A549 treated with Hydrocortisone at 1 μM for 4 hours (cell line): ENCODE data around the gene LRRC38. TPM values are rescaled to one million over a fixed set of nuclear protein-coding genes. Genes with fewer than 3 reads are reported as not detected.

Experiments used
- total RNA-seq: library from RNA; stranded (reverse); fragments of 200-300 nt; extraction: Qiagen RNA extraction; gene quantifications from 5 replicates; pipeline ENCODE4 v1.2.3, GENCODE V29; 2022

The LRRC38 gene, protein sequence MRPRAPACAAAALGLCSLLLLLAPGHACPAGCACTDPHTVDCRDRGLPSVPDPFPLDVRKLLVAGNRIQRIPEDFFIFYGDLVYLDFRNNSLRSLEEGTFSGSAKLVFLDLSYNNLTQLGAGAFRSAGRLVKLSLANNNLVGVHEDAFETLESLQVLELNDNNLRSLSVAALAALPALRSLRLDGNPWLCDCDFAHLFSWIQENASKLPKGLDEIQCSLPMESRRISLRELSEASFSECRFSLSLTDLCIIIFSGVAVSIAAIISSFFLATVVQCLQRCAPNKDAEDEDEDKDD
- 0.05 to 0.08 TPM in 2 of 5 replicates, not detected in the others for total RNA-seq

GRCh38 chr1:13513895-13514546, at the start of gene LRRC38:
Gene LRRC38, minus strand, starts transcription at chr1:13514003. Its CDS starts 410 bp downstream, at chr1:13513593.

Other genes starting within 250 kb of the LRRC38 start
- gene PRAMEF8, start 228.9 kb downstream of the LRRC38 start, total RNA-seq = not detected in 5 replicates
- gene PRAMEF33, start 210.5 kb downstream of the LRRC38 start, total RNA-seq = not detected in 5 replicates
- not detected in 5 replicates for gene PRAMEF15, start 198.4 kb downstream of the LRRC38 start, total RNA-seq
- not detected in 5 replicates for gene PRAMEF14, start 166.9 kb downstream of the LRRC38 start, total RNA-seq
- gene PRAMEF19, start 142.1 kb downstream of the LRRC38 start, total RNA-seq = not detected in 5 replicates
- gene PRAMEF17, start 124.4 kb downstream of the LRRC38 start, total RNA-seq = not detected in 5 replicates
- gene PRAMEF20, start 103.6 kb downstream of the LRRC38 start, total RNA-seq = not detected in 5 replicates
- gene PDPN, start 69.8 kb upstream of the LRRC38 start, total RNA-seq = not detected in 5 replicates
- gene PRDM2, start 186.2 kb upstream of the LRRC38 start, total RNA-seq = 6.7 to 11.5 TPM (median 8.4 TPM) in 5 replicates